ENCODE results near the gene FGF14. TPM values are rescaled to one million over a fixed set of nuclear protein-coding genes. Genes with fewer than 3 reads are reported as not detected.
"Not testable (repeated sequence)": the region's sequence is repeated elsewhere in the genome, so short reads cannot be mapped to it uniquely, and the experiment has no call there.

Gene FGF14
- total and polyA plus RNA-seq, 9 donors: 0.06 to 4.8 (median 0.60) TPM; not detected in 2

- no peak overlapping the region for H3K4me3 ChIP-seq
- H3K27ac ChIP-seq: no peak overlapping the region
- no peak for TF ChIP-seq POLR2A (IDR thresholded peaks at IDR 0.05)
- no peak for TF ChIP-seq CTCF (IDR thresholded peaks at IDR 0.05)
- TF ChIP-seq EP300 (IDR thresholded peaks at IDR 0.05): no peak
- intact Hi-C loops (cut with DNase I): no loop called here
- no peaks in the 10 kb centered on the region for H3K36me3 ChIP-seq
- no peak for DNase-seq
- no peaks in the 10 kb centered on the region for H3K9me3 ChIP-seq
- no peaks in the 10 kb centered on the region for H3K27me3 ChIP-seq
- no peaks in the 10 kb centered on the region for H3K4me1 ChIP-seq (ENCODE audit: insufficient read depth)
Observed at GRCh38 chr13:102017248-102017647, 384.6 kb downstream of the FGF14 start.

GRCh38 chr13:102012299-102013293, 389.3 kb downstream of the FGF14 start:
- Histone ChIP-seq H3K4me3 (no peak overlapping the region), H3K27ac (no peak overlapping the region), H3K36me3 (no peaks in the 10 kb centered on the region), H3K4me1 (ENCODE audit: insufficient read depth) (no peaks in the 10 kb centered on the region), H3K9me3 (no peaks in the 10 kb centered on the region), H3K27me3 (no peaks in the 10 kb centered on the region)
- 60 to 74% (median 64%) methylated on average over 7 of the region's 7 CpGs for WGBS, 3 donors
- intact Hi-C loops (cut with DNase I): no loop called here
- TF ChIP-seq CTCF (IDR thresholded peaks at IDR 0.05) (no peak), POLR2A (IDR thresholded peaks at IDR 0.05) (no peak), EP300 (IDR thresholded peaks at IDR 0.05) (no peak)
- no peak for DNase-seq

- H3K27me3 ChIP-seq; intact Hi-C loops (cut with DNase I); DNase-seq; H3K4me1 ChIP-seq (ENCODE audit: insufficient read depth); H3K9me3 ChIP-seq; H3K36me3 ChIP-seq; H3K27ac ChIP-seq; H3K4me3 ChIP-seq: not testable (repeated sequence)
- 68 to 78% (median 73%) methylated on average over 5 of the region's 5 CpGs for WGBS, 3 donors
Observed at GRCh38 chr13:102011455-102011854, 390.4 kb downstream of the FGF14 start.

- intact Hi-C loops (cut with DNase I): no loop called here
- Histone ChIP-seq H3K27me3 (no peaks in the 10 kb centered on the region), H3K27ac (no peak overlapping the region), H3K36me3 (no peaks in the 10 kb centered on the region), H3K4me1 (ENCODE audit: insufficient read depth) (no peaks in the 10 kb centered on the region), H3K4me3 (no peak overlapping the region), H3K9me3 (no peaks in the 10 kb centered on the region)
- DNase-seq: no peak
- WGBS, 3 donors: 72 to 80% (median 72%) methylated on average over 5 of the region's 5 CpGs
- TF ChIP-seq POLR2A (IDR thresholded peaks at IDR 0.05) (no peak), CTCF (IDR thresholded peaks at IDR 0.05) (no peak), EP300 (IDR thresholded peaks at IDR 0.05) (no peak)
Observed at GRCh38 chr13:102003848-102004570, 397.8 kb downstream of the FGF14 start.
